Fibroblast of lung (primary cell): ENCODE results near the gene SLC16A8.

Source experiments
- CTCF ChIP-seq, 2 donors: IDR thresholded peaks in 1 of 2; conservative IDR thresholded peaks in 1 of 2; 1 replicate in 1 of 2; 2 replicates in 1 of 2; pipeline ENCODE4 v1.5.1; 2011 to 2012; ENCODE audit warnings: low read length in 2 of 2, control low read depth in 1 of 2, inconsistent platforms in 1 of 2, low read depth in 1 of 2, mild to moderate bottlenecking in 1 of 2
- EZH2 ChIP-seq: IDR thresholded peaks from 2 replicates; pipeline ENCODE4 v1.5.1; 2012; ENCODE audit warnings: low read length, control low read depth, mild to moderate bottlenecking; ENCODE audit errors: missing control alignments

GRCh38 chr22:38124236-38124974 is 40.4 kb upstream of the SLC16A8 start:
- TF ChIP-seq CTCF (conservative IDR thresholded peaks at IDR 0.05 in 1 of 2, IDR thresholded peaks at IDR 0.05 in 1 of 2; ENCODE audit: low read depth in 1 of 2, low read length in 2 of 2) (no peak), EZH2 (no peak)
